Left lobe of liver (tissue), 2 donors: ENCODE measurements around the gene BDNF. TPM values are rescaled to one million over a fixed set of nuclear protein-coding genes. Genes with fewer than 3 reads are reported as not detected.
"Not testable (repeated sequence)": the region's sequence is repeated elsewhere in the genome, so short reads cannot be mapped to it uniquely, and the experiment has no call there.

Experiments used
- ATAC-seq: fragments of 200-7000 bp; cut with Tn5 transposase; one replicate; pipeline ENCODE4 v1.9.1; 2020; ENCODE audit warnings: mild to moderate bottlenecking, moderate library complexity
- DNase-seq: peaks from one replicate; pipeline ENCODE4 v3.0.0-alpha.2; 2020; ENCODE audit warnings: low spot score
- total RNA-seq: library from RNA; stranded (reverse); gene quantifications from one replicate; pipeline ENCODE4 v1.2.1, GENCODE V29; 2021
- donor health status: DM: no; HTN: no; CAD: no; lungs with moderate emphysema.
- donor health status: DM: no; HTN: yes; CAD: no.

Gene BDNF
- total RNA-seq, 1 donor from 2014 or later: 0.05 TPM

GRCh38 chr11:27629023-27629422, 71.2 kb downstream of the BDNF start:
- not testable (repeated sequence) for DNase-seq, ATAC-seq

- ATAC-seq (no peak), DNase-seq (no peak)
These were observed 72.3 kb downstream of the BDNF start for GRCh38 chr11:27627979-27628378.

GRCh38 chr11:27626938-27627586, 73.2 kb downstream of the BDNF start:
- ATAC-seq: no peak
- DNase-seq: no peak

- DNase-seq (no peak), ATAC-seq (no peak)
These were observed 73.9 kb downstream of the BDNF start for GRCh38 chr11:27626269-27626937.

- no peak for ATAC-seq
- no peak for DNase-seq
These were observed 74.8 kb downstream of the BDNF start for GRCh38 chr11:27625347-27625912.

GRCh38 chr11:27623945-27624523, 76.2 kb downstream of the BDNF start:
- no peak for ATAC-seq

GRCh38 chr11:27622541-27623300, 77.5 kb downstream of the BDNF start:
- DNase-seq: no peak
- ATAC-seq: no peak

More at GRCh38 chr11:27623945-27624523, 76.2 kb downstream of the BDNF start:
- no peak for DNase-seq

GRCh38 chr11:27621405-27622161, 78.7 kb downstream of the BDNF start:
- peak; percentile 50 for DNase-seq

GRCh38 chr11:27619763-27620335, 80.4 kb downstream of the BDNF start:
- DNase-seq (no peak), ATAC-seq (no peak)

More at GRCh38 chr11:27621405-27622161, 78.7 kb downstream of the BDNF start:
- peak; percentile 73 for ATAC-seq

GRCh38 chr11:27619039-27619574, 81.1 kb downstream of the BDNF start:
- no peak for DNase-seq
- no peak for ATAC-seq

- no peak for DNase-seq
- no peak for ATAC-seq
These were observed 81.9 kb downstream of the BDNF start for GRCh38 chr11:27618281-27618915.

- ATAC-seq (no peak), DNase-seq (no peak)
These were observed 83.5 kb downstream of the BDNF start for GRCh38 chr11:27616711-27617110.

- ATAC-seq: no peak
- no peak for DNase-seq
These were observed 84.4 kb downstream of the BDNF start for GRCh38 chr11:27615833-27616232.

- DNase-seq (no peak), ATAC-seq (no peak)
These were observed 86.2 kb downstream of the BDNF start for GRCh38 chr11:27614092-27614491.

- DNase-seq (no peak), ATAC-seq (no peak)
These were observed 87.0 kb downstream of the BDNF start for GRCh38 chr11:27612932-27613880.

GRCh38 chr11:27611947-27612455, 88.3 kb downstream of the BDNF start:
- DNase-seq (no peak), ATAC-seq (no peak)

- DNase-seq: no peak
- ATAC-seq: no peak
These were observed 88.9 kb downstream of the BDNF start for GRCh38 chr11:27611390-27611789.

GRCh38 chr11:27610946-27611345, 89.3 kb downstream of the BDNF start:
- ATAC-seq (no peak), DNase-seq (no peak)
